Activated CD8-positive, alpha-beta memory T cell treated with anti-CD3 and anti-CD28 coated beads for 4 hours (primary cell): ENCODE results near the gene SERHL2.
"Not testable (repeated sequence)": the region's sequence is repeated elsewhere in the genome, so short reads cannot be mapped to it uniquely, and the experiment has no call there.

Experiments
- DNase-seq, 2 donors: peaks; one replicate each; pipeline ENCODE4 v3.0.0-alpha.2; 2020; ENCODE audit warnings: low read depth in 2 of 2

The SERHL2 gene

DNA sequence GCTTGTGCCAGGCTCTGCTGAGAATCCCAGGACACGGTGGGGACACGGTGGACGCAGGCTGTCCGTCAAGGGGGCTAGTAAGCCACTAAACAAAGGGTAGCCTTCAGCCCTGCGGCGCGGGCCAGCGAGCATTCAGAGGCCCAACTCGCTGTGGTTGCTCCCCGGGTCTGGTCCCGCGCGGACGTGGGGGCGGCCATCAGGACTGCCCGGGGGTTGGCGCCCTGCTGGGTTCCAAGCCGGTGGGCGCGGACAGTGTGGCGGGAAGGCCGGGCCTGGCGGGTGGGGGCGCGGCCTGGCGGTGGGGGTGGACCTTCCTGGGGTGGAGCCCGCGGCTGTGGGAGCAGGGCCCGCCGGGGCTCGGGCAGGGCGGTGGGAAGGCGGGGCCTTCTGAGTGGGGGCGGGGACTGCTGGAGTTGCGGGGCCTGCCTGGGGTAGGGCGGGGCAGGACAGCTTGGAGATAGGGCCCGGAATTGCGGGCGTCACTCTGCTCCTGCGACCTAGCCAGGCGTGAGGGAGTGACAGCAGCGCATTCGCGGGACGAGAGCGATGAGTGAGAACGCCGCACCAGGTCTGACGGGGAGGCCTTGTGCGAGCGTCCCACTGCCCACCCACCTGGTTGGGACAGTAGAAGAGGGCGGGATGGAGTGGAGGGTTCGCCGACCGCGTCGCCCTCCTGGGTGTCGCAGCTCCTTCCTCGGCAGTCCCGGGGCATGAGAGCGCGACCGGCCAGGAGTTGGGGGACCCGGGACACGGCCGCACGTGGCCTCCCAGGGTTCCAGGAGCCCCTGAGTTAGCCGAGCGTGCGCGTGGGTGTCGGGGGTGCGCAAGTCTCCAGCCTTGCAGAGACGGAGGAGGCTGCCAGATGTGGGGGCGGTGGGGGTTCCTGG lies at the start of gene SERHL2:
Gene SERHL2, plus strand, starts transcription at position 482 of the 887 bp plus-strand sequence. Its CDS starts 65 bp downstream, at position 547.
- peak; percentile 51 to 53 for DNase-seq

- not testable (repeated sequence) for DNase-seq
Measured at GRCh38 chr22:42508327-42508974, 45.3 kb upstream of the SERHL2 start.

DNA sequence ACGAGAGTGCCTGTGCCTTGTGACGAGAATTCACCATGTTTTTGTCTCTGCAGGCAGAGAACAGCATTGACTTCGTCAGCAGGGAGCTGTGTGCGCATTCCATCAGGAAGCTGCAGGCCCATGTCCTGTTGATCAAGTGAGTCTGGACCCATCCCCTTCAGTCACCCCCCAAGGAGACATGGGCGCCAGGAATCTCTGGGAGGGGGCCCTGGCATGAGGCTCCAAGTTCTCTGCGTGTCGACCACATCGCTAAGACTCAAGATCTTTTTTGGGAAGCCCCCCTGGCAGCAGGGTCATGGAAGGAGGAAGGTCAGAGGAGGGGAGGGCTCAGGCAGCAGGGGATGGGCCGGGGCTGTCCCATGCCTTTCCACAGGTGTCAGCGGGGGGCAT lies 44.8 kb upstream of the SERHL2 start:
- not testable (repeated sequence) for DNase-seq

DNA sequence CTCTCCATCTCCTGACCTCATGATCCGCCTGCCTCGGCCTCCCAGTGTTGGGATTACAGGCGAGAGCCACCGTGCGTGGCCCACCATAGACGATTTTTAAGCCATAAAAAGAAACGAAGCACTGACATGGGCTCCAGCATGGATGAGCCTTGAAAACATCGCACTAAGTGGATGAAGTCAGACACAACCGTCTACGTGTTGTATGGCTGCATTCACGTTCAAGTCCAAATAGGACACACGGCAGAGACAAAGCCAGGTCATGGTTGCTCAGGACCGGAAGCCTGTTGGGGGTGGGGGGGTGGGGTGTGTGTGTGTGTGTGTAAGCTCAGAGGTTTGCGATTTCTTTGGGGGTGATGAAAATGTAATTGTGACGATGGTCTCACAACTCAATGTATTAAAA lies 44.2 kb upstream of the SERHL2 start:
- DNase-seq = no peak

GRCh38 chr22:42511401-42511891 lies 42.3 kb upstream of the SERHL2 start:
- no peak for DNase-seq

- not testable (repeated sequence) for DNase-seq
Measured at GRCh38 chr22:42512273-42512990, 41.3 kb upstream of the SERHL2 start.

GRCh38 chr22:42514331-42514730 lies 39.4 kb upstream of the SERHL2 start:
- not testable (repeated sequence) for DNase-seq

DNA sequence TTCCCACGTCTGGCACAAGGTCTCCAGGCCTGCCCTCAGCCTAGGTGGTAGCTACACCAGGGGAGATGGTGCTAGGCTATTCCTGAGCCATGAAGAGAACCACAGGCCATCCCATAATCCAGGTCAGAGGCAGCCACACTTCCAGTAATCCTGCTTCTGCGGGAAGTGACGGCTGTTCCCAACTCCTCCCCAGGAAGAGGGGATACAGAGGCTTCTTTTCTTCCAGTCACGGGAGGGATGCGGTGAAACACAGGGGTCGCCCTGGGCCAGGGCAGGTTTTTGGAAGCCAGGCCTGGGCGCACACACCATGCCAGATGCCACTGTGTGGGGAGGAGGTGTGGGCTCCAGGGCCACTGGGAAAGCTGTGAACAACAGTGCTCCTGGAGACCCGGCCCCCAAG lies 38.5 kb upstream of the SERHL2 start:
- not testable (repeated sequence) for DNase-seq

DNA sequence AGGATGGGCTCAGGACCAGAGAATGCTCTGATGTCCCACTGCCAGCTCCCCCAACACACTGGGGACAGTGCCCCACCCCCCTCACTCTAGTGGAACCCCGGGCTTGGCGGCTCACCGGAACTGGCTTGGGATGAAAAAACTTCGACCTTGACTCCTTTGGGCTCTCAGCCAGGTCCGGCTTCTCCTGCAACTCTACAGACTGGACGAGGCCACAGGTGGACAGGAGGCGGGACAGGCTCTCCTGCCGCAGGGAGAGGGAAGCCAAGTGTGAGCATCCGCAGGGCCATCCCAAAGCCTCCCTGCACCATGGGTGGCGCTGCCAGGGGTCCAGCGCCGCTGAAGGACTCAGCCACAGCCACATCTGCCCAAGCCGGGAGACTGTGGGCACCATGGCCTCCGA lies 37.9 kb upstream of the SERHL2 start:
- no peak for DNase-seq

DNA sequence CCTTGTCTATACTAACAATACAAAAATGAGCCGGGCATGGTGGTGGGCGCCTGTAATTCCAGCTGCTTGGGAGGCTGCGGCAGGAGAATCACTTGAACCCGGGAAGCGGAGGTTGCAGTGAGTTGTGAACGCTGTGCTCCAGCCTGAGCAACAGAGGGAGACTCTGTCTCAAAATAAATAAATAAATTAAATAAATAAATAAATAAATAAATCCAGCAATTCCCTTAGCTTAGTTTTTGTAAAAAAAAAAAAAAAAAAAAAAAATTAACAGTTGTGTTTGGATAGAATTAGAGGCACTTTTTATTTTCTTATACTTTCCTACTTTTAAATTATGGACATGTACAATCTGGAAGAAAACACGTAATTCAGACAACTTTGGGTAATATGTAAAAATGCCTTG lies 36.7 kb upstream of the SERHL2 start:
- DNase-seq = not testable (repeated sequence)

GRCh38 chr22:42518638-42519524 lies 34.9 kb upstream of the SERHL2 start:
- not testable (repeated sequence) for DNase-seq

DNA sequence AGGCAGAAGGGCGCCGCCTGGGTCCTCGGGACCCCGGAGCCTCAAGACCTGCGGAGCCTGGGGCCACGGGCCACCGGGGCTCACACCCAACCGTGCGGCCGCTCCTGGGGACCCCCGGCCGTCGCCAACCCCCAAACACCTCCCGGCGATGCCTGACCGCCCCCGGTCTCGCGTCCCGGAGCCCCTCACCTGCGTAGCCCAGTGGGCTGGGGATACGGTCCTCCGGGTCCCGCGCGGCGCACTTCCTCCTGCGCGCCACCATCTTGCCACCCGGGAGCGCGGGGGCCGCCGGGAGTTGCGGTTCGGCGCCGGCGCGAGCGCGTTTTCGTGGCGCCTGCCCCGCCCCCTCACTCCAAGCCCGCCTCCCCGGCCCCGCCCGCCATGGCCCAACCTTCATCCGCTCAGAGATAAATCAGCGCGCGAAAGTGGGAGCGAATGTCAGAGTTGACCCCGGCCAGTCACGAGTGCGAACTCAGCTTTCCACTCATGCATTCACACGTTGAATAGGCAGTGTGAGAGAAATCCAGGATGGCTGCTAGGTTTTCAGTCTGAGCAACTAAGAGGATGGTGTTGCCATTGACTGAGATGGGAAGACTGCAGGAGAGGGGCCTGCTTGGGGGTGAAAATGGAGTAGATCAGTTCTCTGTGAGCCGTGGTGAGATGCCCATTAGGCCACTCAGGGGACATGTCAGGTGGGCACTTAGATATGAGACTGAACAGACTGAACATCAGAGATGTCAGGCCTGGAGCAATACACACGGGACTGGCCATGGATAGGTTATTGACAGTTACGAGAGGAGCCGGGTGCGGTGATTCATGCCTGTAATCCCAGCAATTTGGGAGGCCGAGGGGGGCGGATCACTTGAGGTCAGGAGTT lies 34.0 kb upstream of the SERHL2 start, which contains the start of gene RRP7A:
Gene RRP7A, minus strand, starts transcription at position 272 of the 877 bp plus-strand sequence. Its CDS starts 10 bp downstream, at position 262.
- peak; percentile 67 to 69 for DNase-seq

- DNase-seq = no peak
Measured at GRCh38 chr22:42521228-42521546, 32.6 kb upstream of the SERHL2 start.

DNA sequence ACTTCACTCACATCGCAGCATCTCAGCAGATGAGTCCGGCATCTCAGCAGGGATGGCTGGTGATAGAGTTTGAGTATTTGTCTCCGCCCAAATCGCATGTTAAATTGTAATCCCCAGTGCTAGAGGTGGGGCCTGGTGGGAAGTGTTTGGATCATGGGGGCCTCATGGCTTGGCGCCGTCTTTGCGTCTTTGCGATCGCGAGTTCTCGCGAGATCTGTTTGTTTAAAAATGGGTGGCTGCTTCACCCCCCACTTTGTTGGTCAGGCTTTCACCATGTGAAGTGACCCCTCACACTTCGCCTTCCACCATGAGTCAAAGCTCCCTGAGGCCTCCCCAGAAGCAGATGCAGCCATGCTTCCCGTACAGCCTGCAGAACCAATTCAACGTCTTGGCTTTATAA lies 31.2 kb upstream of the SERHL2 start:
- no peak for DNase-seq

GRCh38 chr22:42528591-42529307 lies 25.0 kb upstream of the SERHL2 start:
- DNase-seq = no peak

GRCh38 chr22:42529435-42529834 lies 24.3 kb upstream of the SERHL2 start:
- not testable (repeated sequence) for DNase-seq

DNA sequence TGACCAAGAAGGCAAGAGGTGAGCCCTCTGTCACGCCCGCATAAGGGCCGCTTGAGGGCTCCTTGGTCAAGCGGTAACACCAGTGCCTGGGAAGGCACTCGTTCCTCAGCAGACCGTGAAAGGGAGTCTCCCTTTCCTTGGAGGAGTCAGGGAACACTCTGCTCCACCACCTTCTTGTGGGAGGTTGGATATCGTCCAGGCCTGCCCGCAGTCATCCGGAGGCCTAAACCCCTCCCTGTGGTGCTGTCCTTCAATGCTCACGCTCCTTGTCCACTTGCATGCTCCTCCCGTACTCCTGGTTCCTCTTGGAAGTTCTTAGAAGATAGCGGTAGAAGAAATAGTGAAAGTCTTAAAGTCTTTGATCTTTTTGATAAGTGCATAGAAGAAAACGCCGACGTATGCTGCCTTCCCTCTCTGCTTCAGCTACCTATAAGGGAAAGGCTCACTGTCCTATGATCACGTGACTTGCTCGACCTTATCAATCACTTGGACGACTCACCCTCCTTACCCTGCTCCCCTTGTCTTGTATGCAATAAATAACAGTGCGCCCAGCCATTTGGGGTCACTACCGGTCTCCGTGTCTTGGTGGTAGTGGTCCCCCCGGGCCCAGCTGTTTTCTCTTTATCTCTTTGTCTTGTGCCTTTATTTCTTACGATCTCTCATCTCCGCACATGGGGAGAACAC lies 22.2 kb upstream of the SERHL2 start:
- not testable (repeated sequence) for DNase-seq

- DNase-seq = no peak
Measured at GRCh38 chr22:42533638-42533977, 20.1 kb upstream of the SERHL2 start.
